Measurements from ENCODE around the gene TRMU. TPM values are rescaled to one million over a fixed set of nuclear protein-coding genes. Genes with fewer than 3 reads are reported as not detected.

TRMU gene
- total RNA-seq, 1 donor from 2014 or later, result 70.1 TPM

DNA sequence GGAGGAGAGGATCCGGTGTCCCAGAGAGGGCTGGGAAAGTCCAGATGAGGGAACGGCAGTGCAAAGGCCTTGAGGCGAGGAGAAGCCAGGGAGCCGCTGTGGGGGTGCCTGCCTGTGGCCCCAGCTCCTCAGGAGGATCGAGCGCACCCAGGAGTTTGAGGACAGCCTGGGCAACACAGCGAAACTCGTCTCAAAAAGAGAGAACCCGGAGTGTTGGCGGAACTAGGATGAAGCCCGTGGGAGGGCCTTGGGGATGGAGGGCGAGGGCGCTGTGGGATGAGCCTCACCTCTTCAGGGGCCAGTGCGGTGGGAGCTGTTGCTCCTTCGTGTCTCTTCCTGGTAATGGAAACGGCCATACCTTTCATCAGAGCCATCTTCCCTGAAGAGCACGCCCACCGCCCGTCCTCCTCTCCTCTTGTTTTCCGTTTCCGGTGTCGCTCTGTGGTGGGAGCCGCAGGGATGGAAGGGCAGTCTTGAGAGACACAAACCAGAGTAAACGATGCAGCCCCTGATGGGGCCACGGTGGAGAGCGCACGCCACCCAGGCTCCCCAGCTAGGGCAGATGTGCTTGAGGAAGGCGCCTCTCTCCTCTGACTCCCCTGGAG, 15.7 kb downstream of the TRMU start:
- H3K9me3 Mint-ChIP-seq, result no peaks in the 10 kb centered on the region
- no peak for DNase-seq (ENCODE audit: low spot score)
- H3K9ac ChIP-seq, result no peak overlapping the region
- no peaks in the 10 kb centered on the region for H3K4me1 ChIP-seq
- peaks cover 22% of the 10 kb centered on the region for H3K36me3 Mint-ChIP-seq
- peaks cover 14% of the 10 kb centered on the region for H4K20me1 ChIP-seq (ENCODE audit: low read depth)
- no peak overlapping the region for H3K27ac Mint-ChIP-seq
- H3K4me3 Mint-ChIP-seq, result no peak overlapping the region
- peaks cover 9% of the 10 kb centered on the region for H3K4me1 Mint-ChIP-seq
- H3K27ac ChIP-seq, result no peak overlapping the region
- no peaks in the 10 kb centered on the region for H3K36me3 ChIP-seq
- no peaks in the 10 kb centered on the region for H3K9me3 ChIP-seq (ENCODE audit: low read depth)
- TF ChIP-seq EZH2 (IDR thresholded peaks at IDR 0.05), result no peak
- TF ChIP-seq EZH2phosphoT487 (IDR thresholded peaks at IDR 0.05), result no peak
- no peak for TF ChIP-seq CTCF (IDR thresholded peaks at IDR 0.05)
- no peaks in the 10 kb centered on the region for H3K27me3 ChIP-seq
- no peaks in the 10 kb centered on the region for H3K79me2 ChIP-seq (ENCODE audit: low read depth)
- no peaks in the 10 kb centered on the region for H3F3A ChIP-seq (ENCODE audit: low read depth)
- H2AFZ ChIP-seq (replicated peaks), result no peak overlapping the region
- H3K4me2 ChIP-seq, result no peak overlapping the region
- no peak overlapping the region for H3K4me3 ChIP-seq
- no peaks in the 10 kb centered on the region for H3K27me3 Mint-ChIP-seq (ENCODE audit: insufficient read depth, low read depth)

GRCh38 chr22:46351767-46352166, 16.3 kb downstream of the TRMU start:
- peaks cover 22% of the 10 kb centered on the region for H3K36me3 Mint-ChIP-seq
- no peaks in the 10 kb centered on the region for H3K27me3 Mint-ChIP-seq (ENCODE audit: insufficient read depth, low read depth)
- no peaks in the 10 kb centered on the region for H3K9me3 Mint-ChIP-seq
- no peak overlapping the region for H3K4me2 ChIP-seq
- no peaks in the 10 kb centered on the region for H3K79me2 ChIP-seq (ENCODE audit: low read depth)
- H3K27me3 ChIP-seq, result no peaks in the 10 kb centered on the region
- peaks cover 14% of the 10 kb centered on the region for H4K20me1 ChIP-seq (ENCODE audit: low read depth)
- no peaks in the 10 kb centered on the region for H3K36me3 ChIP-seq
- no peak overlapping the region for H3K27ac ChIP-seq
- no peak overlapping the region for H3K4me3 ChIP-seq
- H3K4me3 Mint-ChIP-seq, result no peak overlapping the region
- H3K4me1 ChIP-seq, result no peaks in the 10 kb centered on the region
- peaks cover 9% of the 10 kb centered on the region for H3K4me1 Mint-ChIP-seq
- H3K27ac Mint-ChIP-seq, result no peak overlapping the region
- no peak overlapping the region for H2AFZ ChIP-seq (replicated peaks)
- no peak for DNase-seq (ENCODE audit: low spot score)
- no peak overlapping the region for H3K9ac ChIP-seq
- no peaks in the 10 kb centered on the region for H3K9me3 ChIP-seq (ENCODE audit: low read depth)
- H3F3A ChIP-seq (ENCODE audit: low read depth), result no peaks in the 10 kb centered on the region
- TF ChIP-seq EZH2phosphoT487 (IDR thresholded peaks at IDR 0.05) (no peak), CTCF (IDR thresholded peaks at IDR 0.05) (no peak), EZH2 (IDR thresholded peaks at IDR 0.05) (no peak)

DNA sequence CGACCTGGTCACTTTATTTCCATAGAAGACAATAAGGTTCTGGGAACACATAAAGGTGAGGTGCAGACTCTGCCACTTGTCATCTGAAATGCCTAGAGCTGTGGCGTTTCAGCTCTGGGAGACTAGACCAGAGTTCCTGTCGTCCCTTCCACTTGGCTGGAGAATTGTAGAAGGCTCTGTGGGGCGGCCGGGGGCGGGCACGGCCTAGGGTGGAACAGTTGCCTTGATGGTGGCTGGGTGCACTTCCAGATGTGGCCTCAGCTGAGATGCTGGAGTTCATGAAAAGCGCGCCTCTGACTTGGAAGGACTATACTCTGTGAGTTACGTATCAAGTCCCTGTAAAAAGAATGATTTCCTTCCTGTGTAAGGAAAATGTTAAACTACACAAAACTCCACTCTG, 16.8 kb downstream of the TRMU start:
- Histone ChIP-seq H3K4me3 (no peak overlapping the region), H3K4me2 (no peak overlapping the region), H2AFZ (replicated peaks) (no peak overlapping the region), H3F3A (ENCODE audit: low read depth) (no peaks in the 10 kb centered on the region), H3K4me1 (no peaks in the 10 kb centered on the region), H3K79me2 (ENCODE audit: low read depth) (no peaks in the 10 kb centered on the region), H3K9ac (no peak overlapping the region), H4K20me1 (ENCODE audit: low read depth) (peaks cover 14% of the 10 kb centered on the region), H3K36me3 (no peaks in the 10 kb centered on the region), H3K27ac (no peak overlapping the region), H3K27me3 (no peaks in the 10 kb centered on the region), H3K9me3 (ENCODE audit: low read depth) (no peaks in the 10 kb centered on the region)
- no peak for DNase-seq (ENCODE audit: low spot score)
- Mint-ChIP-seq H3K9me3 (no peaks in the 10 kb centered on the region), H3K36me3 (peaks cover 20% of the 10 kb centered on the region), H3K27me3 (ENCODE audit: insufficient read depth, low read depth) (no peaks in the 10 kb centered on the region), H3K4me3 (no peak overlapping the region), H3K27ac (no peak overlapping the region), H3K4me1 (peaks cover 9% of the 10 kb centered on the region)
- TF ChIP-seq CTCF (IDR thresholded peaks at IDR 0.05), result no peak
- no peak for TF ChIP-seq EZH2phosphoT487 (IDR thresholded peaks at IDR 0.05)
- no peak for TF ChIP-seq EZH2 (IDR thresholded peaks at IDR 0.05)

Data from neural progenitor cell (in vitro differentiated cells).